ENCODE measurements around the gene PRAME.
"Not testable (repeated sequence)": the region's sequence is repeated elsewhere in the genome, so short reads cannot be mapped to it uniquely, and the experiment has no call there.

The PRAME gene, protein sequence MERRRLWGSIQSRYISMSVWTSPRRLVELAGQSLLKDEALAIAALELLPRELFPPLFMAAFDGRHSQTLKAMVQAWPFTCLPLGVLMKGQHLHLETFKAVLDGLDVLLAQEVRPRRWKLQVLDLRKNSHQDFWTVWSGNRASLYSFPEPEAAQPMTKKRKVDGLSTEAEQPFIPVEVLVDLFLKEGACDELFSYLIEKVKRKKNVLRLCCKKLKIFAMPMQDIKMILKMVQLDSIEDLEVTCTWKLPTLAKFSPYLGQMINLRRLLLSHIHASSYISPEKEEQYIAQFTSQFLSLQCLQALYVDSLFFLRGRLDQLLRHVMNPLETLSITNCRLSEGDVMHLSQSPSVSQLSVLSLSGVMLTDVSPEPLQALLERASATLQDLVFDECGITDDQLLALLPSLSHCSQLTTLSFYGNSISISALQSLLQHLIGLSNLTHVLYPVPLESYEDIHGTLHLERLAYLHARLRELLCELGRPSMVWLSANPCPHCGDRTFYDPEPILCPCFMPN

DNA sequence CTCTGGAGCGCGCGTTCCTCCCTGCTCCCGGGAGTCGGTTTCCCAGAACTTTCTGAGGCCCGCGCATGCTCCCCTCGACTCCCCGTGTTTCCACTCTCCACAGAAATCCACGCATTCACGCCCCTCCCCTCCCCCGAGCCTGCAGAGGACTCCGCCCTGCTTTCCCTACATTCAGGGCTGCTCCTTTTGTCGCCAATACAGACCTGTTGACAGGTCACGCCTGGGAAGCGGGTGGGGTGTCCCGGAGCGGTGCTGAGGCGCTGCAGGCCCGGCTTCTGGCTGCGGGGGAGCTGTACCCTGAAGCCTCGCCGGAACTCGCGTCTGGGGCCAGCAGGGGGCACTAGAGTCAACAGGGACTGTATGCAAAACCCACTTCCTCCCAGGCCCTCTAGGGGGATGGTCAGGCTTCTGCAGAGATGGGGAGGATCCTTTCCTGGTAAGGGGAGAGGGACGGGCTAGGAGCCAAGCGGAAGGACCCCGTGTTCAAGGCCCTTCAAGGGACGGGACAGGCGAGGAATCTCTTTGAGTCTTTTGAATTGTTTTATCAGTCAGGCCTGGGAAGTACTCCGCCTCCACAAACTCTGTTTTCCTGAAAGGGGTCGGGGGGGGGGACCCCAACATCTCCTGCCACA lies at the start of gene PRAME:
Gene PRAME (minus strand): TSS at position 294 of the 632 bp plus-strand sequence. CDS start 2,433 bp downstream, outside the sequence.
- DNase-seq (ENCODE audit: low read depth in 2 of 2) = peak in 1 of 2 donors; percentile 51

DNA sequence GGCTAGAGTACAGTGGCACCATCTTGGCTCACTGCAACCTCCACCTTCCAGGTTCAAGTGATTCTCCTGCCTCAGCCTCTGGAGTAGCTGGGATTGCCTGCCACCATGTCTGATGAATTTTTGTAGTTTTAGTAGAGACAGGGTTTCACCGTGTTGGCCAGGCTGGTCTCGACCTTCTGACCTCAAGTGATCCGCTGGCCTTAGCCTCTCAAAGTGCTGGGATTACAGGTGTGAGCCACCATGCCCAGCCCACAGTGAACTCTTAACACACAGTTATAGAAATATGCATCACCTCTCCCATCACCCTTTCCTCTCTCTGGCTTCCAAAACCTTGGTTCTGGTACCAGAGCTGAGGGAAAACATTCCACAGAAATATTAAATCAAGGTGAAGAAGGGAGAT lies 49.0 kb upstream of the PRAME start:
- DNase-seq (ENCODE audit: low read depth in 2 of 2) = not testable (repeated sequence)

DNA sequence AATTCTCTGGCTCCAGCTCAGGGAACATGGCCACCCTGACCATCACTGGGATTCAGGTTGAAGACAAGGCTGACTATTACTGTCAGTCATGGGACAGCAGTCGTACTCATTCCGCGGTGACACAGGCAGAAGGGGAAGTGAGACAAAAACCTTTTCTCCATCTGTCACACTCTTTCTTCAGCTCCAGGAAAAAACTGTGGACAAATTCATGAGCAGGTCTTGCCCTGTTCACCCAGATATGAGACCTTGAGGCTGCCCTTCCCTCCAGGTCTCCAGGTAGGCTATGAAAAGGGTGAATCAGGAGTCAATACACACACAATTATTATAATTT lies 46.0 kb upstream of the PRAME start:
- no peak for DNase-seq (ENCODE audit: low read depth in 2 of 2)

DNA sequence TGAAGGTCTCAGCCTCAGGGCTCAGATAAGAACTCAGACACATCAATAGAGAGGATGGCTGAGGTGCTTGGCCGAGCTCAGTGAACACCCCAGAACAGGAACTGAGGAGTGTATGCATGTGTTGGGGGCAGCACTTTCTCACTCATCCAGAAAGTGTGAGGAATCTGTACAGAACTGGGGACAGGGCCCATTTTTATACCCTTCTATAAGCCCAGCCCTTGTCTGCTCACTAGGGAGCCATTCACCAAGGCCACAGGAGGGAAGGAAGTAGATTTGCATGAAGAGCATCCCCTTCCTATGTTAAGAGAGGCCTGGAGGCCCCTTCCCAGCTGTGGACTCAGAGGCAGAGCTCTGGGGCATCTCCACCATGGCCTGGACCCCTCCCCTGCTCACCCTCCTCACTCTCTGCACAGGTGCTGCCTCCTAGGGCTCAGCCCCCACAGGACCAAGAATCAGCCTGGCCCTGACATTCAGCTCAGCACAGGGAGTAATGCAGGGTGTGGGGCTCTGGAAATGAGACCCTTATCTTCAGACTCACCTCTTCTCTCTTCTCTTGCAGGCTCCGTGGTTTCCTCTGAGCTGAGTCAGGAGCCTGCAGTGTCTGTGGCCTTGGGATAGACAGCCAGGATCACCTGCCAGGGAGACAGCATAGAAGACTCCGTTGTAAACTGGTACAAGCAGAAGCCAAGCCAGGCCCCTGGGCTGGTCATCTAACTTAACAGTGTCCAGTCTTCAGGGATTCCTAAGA lies 45.4 kb upstream of the PRAME start:
- DNase-seq (ENCODE audit: low read depth in 2 of 2) = no peak

DNA sequence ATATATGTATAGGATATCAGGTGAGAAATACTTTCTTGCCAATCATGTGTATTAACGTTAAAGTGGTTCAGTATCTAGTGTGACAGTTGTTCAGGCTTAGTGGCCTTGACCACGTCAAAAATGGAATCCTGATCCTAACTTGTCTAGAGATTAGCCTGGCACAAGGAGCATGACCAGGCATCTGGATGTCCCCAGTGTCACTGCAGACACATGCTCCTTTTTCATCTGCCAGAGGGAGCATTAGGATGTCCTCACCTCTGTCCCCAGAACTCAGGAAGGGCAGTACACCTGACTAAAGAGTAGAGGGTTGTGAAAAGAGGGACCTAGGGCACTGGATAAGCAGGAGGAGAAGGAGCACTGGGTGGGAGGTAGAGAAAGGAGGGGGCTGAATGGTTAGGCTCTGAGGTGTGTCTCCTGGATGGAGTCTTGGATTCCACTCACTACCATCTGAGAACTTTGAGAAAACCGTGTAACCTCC lies 44.4 kb upstream of the PRAME start:
- DNase-seq (ENCODE audit: low read depth in 2 of 2) = no peak

DNA sequence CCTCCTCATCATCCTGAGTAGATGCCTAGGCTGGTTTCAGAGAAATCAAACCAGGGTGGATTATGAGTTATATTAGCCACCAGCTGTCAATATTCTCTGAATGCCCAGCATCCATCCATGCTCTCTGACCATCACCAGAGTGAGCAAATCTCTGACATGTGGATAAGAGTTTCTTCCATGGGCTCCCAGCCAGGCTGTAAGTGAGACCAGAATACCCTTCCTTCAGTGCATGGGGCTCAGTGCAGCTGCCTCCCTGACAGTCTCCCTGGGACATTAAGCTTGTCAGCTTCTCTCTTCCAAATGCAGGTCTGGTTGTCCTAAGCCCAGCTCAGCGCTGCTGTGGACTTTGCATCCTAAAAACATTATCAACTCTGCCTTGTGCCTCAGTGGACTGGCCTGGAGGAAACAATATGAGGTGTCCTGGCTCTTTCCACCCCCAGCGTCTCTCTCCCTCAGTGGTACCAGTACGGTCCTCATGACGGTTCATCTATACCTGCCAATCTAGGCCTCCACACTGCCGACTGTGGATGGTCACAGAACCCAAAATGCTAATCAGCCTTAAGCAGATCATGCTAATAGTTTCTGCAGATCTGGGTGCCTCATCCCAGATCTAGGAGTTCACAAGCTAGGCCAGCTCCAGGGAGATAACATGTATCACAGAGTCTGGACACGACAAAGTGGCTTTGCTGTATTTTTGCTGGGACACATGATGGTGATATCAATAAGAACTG lies 41.6 kb upstream of the PRAME start:
- DNase-seq (ENCODE audit: low read depth in 2 of 2) = no peak

DNA sequence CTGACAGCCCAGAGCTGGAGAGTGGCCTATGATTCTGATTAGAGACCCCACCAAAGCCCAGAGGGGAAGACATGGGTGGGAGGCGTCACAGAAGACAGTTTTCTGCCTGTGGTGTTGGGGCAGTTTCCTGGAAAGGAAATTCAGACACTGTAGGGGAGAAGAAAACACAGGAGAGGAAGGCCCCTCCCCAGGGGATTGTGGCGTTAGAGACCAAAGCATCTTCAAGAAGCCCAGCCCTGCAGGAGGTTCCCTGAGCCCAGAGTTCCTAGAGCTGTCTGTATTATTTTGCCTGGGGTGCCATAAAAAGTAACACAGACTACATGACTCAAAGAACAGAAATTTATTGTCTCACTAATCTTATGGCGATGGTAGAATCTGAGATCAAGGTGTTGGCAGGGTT lies 40.2 kb upstream of the PRAME start:
- DNase-seq (ENCODE audit: low read depth in 2 of 2) = no peak

DNA sequence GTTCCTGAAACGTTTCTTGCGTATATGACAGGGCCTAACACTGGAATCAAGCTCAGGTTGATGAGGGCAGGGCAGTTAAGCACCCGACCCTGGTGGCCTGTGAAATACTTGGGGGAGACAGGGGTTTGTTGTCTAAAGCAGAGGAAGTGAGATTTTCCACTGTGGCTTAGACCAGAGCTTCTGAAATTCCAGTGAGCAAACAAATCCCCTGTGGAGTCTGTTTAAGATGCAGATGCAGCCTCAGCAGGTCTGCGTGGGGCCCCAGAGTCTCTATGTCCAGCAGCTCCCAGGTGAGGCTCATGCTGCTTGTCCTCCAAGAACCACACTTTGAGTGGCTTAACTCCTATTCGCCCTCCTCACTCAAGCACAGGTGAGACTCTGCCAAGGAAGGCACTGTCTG lies 39.1 kb upstream of the PRAME start:
- DNase-seq (ENCODE audit: low read depth in 2 of 2) = no peak

DNA sequence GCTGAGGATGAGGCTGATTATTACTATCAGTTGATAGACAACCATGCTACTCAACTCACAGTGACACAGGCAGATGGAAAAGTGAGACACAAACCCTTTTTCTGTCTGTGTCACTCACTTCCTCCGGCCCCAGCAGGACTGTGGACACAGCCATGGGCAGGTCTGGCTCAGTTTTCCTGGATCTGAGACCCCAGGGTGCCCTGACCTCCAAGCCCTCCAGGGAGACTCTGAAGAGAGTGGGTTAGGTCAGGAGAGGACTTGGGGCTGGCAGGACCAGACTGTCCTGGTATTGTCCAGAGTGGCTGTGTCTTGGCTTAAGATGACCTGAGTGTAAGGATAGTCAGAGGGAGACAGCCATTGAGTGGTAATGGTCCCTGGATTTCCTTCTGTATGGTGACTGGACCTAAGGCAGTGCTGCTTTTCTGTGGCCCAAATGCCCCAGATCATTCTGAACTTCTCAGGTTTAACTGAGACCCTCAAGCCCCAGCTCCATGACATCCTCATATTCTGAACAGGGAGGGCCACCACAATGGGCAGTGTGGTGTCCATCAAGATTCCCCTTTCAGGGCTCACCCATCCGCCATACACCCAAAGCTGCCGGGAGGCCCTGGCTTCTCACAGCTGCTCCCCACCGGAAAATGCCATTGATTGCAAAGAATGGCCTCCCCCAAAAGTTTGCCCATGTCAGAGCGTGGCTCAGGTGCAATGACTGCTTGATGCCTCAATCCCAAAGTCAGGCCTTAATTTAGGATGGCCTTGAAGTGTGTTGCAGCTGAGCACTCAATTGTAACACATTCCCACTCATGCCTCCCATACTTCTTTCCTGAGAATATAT lies 36.2 kb upstream of the PRAME start:
- no peak for DNase-seq (ENCODE audit: low read depth in 2 of 2)

DNA sequence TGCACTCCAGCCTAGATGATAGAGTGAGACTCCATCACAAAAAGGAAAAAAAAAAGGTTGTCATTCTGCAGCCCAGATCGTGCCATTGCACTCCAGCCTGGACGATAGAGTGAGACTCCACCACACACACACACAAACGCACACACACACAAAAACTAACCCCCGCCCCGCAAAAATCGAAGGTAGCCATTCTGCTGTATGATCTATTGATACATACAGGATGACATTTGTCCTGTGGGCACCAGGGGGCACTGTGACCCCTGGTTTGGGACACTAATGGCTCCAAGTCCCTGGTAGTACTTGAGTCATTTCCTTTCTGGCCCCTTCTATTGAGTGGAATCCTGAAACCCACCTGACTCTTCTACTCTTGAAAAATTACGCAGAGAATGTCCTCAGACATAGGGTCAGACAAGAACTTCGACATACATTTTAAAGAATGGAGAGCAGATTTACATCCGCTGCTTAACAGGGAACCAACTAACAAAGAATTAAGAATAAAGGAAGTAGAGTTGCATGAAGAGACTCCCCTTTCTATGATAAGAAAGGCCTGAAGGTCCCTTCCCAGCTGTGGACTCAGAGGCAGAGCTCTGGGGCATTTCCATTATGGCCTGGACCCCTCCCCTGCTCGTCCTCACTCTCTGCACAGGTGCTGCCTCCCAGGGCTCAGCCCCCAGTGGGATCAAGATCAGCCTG lies 35.0 kb upstream of the PRAME start:
- peak; percentile 11 to 19 for DNase-seq (ENCODE audit: low read depth in 2 of 2)

DNA sequence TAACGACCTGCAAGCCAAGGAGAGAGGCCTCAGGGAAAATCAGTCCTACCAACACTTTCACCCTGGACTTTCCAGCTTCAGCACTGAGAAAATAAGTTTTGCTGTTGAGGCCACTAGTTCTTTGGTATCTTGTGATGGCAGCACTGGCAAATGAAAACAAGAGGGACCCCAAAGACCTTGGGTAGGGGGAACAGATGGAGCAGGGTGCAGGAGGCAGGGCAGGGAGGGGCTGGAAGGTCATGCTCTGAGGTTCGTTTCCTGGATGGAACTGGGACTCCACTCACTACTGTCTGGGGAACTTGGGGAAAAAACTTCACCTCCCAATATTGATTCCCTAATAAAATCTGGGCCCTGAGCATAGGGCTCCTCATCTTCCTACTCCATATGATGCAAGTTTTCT lies 34.2 kb upstream of the PRAME start:
- no peak for DNase-seq (ENCODE audit: low read depth in 2 of 2)

DNA sequence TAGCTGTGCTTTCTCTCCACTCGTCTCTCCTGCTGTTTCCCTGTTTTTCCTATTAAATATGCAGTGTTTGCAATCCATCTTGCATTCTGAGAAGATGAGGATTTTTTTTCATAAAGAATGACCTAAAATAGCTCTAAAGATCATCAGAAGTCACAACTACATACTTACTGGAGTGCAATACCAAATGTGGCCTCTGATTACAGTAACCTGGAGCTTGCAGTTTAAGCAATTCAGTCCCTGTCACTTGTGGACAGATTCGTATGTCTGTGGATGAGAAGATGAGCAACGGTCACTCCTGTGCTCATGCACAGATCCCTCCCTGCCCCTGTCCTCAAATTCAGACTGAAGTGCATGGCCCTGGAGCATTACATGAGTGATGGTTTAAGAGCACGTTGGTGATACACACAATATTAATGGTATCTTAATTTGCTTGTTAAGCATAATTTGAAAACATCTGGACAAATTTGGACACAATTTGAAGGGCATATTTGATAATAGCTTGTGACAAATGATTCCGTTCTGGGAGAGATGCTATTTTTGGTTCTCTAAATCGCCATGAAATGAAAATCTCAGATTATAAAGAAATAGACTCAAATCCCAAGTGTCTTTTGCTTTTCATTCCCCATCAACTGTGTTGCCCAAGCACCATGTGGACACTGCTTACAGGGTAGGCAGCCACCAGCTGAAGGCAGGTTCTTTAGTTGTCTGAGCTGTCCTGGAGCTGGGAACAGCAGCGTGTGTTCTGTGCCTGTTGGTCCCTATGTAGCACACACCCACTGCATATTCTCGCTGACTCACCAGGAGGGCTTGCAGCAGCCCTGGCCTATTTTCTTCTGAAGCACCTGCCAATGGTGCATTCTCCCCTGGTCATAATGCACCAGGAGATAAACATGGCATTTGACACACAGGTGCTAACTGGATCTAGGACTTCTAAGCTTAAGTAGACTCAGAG lies 32.6 kb upstream of the PRAME start:
- DNase-seq (ENCODE audit: low read depth in 2 of 2) = no peak

DNA sequence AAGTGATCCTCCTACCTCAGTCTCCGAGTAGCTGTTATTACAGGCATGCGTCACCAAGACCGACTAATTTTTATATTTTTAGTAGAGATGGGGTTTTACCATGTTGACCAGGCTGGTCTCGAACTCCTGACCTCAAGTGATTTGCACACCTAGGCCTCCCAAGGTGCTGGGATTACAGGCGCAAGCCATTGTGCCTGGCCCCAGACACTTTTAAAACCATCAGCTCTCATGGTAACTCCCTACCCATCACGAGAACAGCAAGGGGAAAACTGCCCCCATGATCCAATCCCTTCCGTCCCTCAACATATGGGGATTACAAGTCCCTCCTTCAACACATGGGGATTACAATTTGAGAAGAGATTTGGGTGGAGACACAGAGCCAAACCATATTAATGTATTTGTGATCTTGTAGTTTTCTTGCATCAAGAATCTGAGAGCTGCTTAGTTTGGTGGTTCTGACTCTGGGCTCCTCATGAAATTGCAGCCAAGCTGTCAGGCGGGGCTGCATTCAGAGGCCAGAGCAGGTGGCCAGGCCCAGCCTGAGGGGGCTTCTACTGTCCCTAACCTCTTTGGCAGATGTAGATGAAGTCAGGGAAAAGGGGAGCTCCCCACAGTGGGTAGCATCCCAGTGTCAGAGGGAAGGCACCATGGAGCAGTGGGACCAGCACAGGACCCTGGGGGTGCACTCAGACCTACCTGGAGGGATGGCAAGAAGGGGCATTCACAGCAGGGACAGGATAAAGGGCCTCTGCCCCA lies 31.2 kb upstream of the PRAME start:
- no peak for DNase-seq (ENCODE audit: low read depth in 2 of 2)

DNA sequence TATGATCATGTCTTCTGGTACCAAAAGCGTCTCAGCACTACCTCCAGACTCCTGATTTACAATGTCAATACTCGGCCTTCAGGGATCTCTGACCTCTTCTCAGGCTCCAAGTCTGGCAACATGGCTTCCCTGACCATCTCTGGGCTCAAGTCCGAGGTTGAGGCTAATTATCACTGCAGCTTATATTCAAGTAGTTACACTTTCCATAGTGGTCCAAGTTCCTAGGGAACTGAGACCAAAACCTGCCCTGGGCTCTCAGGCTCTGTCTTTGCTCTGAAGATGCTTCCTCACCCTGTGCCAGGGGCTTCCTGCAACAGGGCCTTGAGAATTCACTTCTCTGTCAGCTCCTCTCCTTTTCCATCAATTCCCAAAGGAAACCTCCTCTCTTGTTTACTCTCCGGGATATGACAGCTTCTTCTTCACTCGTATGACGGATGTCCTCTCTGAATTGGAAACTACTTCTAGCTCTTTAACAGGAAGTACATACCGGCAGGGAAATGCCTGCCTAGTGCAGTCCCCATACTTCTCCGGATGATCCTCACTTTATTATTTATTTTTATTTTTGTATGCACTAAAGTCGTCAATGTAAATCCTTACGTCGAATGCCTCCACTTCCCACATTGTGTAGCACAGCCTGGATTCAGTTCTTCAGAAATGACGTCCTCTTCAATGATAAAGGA lies 29.6 kb upstream of the PRAME start:
- DNase-seq (ENCODE audit: low read depth in 2 of 2) = no peak

DNA sequence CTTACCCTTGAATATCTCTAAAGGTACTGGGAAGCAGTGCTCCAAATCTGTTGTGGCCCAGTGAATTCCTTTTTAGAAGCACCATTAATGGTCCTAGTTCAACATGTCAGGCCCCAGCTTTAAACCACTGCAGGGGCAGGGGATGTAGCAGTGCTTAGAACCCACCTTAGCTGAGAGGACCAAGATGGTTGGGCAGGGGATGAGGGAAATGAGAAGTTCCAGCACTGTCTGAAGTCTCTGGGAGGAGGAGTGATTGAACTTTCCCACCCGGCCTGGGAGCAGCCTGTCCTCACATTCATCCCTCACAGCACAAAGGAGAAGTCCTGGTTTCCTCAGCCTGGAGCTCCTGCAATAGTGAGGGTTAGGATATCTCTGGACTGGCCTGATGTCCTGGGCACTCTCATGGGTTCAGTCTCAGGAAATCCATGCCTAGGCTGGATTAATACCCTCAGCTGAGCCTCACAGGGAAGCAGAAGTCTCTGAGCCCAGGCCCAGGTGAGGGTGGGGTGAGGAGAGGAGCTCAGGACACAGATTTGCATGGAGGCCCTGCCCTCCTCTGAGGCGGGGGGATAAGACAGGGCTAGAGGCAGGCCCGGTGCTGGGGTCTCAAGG lies 28.6 kb upstream of the PRAME start:
- DNase-seq (ENCODE audit: low read depth in 2 of 2) = no peak

DNA sequence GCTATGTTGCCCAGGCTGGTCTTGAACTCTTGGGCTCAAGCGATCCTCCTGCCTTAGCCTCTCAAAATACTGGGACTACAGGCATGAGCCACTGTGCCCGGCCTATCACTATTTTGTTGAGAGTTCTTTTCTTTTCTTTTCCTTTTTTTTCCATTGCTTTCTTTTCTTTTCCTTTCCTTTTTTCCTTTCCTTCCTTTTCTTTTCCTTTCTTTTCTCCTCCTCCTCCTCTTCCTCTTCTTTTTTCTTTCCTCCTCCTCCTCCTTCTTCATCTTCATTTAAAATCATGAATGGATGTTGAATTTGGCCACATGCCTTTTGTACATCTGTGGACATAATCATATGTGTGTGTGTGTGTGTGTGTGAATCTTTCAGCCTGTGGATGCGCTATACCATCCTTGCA lies 25.7 kb upstream of the PRAME start:
- no peak for DNase-seq (ENCODE audit: low read depth in 2 of 2)

DNA sequence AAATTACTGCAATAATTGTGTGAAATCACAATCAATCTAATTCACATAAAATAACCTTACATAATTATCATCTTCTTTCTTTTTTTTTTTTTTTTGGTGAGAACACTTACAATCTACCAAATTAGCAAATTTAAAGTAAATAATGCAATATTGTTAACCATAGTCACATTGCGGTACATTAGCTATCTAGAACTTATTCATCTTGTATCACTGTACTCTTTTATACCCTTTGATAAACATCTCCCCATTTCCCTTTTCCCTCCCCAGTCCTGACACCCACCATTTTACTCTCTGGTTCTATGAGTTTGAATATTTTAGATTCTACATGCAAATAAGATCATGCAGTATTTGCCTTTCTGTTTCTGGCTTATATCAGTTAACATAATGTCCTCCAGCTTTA lies 24.0 kb upstream of the PRAME start:
- DNase-seq (ENCODE audit: low read depth in 2 of 2) = no peak
